ENCODE data around the gene CCDC148. TPM values are rescaled to one million over a fixed set of nuclear protein-coding genes. Genes with fewer than 3 reads are reported as not detected.
A peak's percentile ranks its signal among the peaks of the same experiment; 100 is the strongest.
"Not testable (repeated sequence)": the region's sequence is repeated elsewhere in the genome, so short reads cannot be mapped to it uniquely, and the experiment has no call there.

CCDC148 gene
- total RNA-seq, 4 donors from 2014 or later: 0.78 to 1.6 (median 1.1) TPM

DNA sequence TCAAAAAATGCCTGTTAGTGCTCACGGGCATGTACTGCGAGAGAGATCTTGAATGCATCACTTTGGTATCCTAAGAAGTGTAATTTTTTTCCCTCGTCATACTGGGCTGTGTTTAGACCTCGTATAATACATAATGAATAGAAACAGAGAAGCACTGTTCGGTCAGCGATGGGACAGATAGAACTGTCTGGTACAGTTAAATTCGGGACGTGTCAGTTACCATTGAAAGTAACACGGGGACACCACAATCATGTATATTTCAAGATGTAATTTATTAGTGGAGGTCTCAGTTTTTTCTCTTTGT lies 2.0 kb upstream of the CCDC148 start:
- no peak for ATAC-seq
- H3K36me3 ChIP-seq: no peaks in the 10 kb centered on the region
- H3K27me3 ChIP-seq: no peaks in the 10 kb centered on the region
- peak overlapping the region; percentile 87 to 90 for H3K4me3 ChIP-seq
- WGBS, 2 donors (ENCODE audit: low coverage in 1 of 2): 16 to 17% methylated on average over 4 to 9 of the region's 9 CpGs
- H3K4me1 ChIP-seq: peaks cover 0 to 60% (median 9%) of the 10 kb centered on the region in 3 donors
- no peak for TF ChIP-seq POLR2AphosphoS5 (IDR thresholded peaks at IDR 0.05)
- TF ChIP-seq POLR2A (IDR thresholded peaks at IDR 0.05): no peak
- TF ChIP-seq, protein P1, sequence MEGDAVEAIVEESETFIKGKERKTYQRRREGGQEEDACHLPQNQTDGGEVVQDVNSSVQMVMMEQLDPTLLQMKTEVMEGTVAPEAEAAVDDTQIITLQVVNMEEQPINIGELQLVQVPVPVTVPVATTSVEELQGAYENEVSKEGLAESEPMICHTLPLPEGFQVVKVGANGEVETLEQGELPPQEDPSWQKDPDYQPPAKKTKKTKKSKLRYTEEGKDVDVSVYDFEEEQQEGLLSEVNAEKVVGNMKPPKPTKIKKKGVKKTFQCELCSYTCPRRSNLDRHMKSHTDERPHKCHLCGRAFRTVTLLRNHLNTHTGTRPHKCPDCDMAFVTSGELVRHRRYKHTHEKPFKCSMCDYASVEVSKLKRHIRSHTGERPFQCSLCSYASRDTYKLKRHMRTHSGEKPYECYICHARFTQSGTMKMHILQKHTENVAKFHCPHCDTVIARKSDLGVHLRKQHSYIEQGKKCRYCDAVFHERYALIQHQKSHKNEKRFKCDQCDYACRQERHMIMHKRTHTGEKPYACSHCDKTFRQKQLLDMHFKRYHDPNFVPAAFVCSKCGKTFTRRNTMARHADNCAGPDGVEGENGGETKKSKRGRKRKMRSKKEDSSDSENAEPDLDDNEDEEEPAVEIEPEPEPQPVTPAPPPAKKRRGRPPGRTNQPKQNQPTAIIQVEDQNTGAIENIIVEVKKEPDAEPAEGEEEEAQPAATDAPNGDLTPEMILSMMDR (IDR thresholded peaks at IDR 0.05): no peak
- no peak for TF ChIP-seq EP300 (IDR thresholded peaks at IDR 0.05)
- no peaks in the 10 kb centered on the region for H3K9me3 ChIP-seq
- peak overlapping the region; percentile 82 to 97 (median 96) for H3K27ac ChIP-seq

GRCh38 chr2:158457826-158458616 lies 1.5 kb upstream of the CCDC148 start:
- Histone ChIP-seq H3K27me3 (no peaks in the 10 kb centered on the region), H3K36me3 (no peaks in the 10 kb centered on the region), H3K4me1 (peaks cover 0 to 55% (median 9%) of the 10 kb centered on the region in 3 donors), H3K27ac (peak overlapping the region; percentile 82 to 97 (median 96)), H3K9me3 (no peaks in the 10 kb centered on the region), H3K4me3 (peak overlapping the region; percentile 87 to 90)
- WGBS, 2 donors (ENCODE audit: low coverage in 1 of 2): 0% methylated on average over 1 to 8 of the region's 61 CpGs
- TF ChIP-seq, protein P1 (IDR thresholded peaks at IDR 0.05): peak; percentile 17 to 69 (median 56)
- peak; percentile 21 to 62 for TF ChIP-seq POLR2A (IDR thresholded peaks at IDR 0.05)
- TF ChIP-seq POLR2AphosphoS5 (IDR thresholded peaks at IDR 0.05): peak; percentile 56
- no peak for TF ChIP-seq EP300 (IDR thresholded peaks at IDR 0.05)
- ATAC-seq: peak; percentile 63

- Histone ChIP-seq H3K4me1 (peaks cover 0 to 48% (median 9%) of the 10 kb centered on the region in 3 donors), H3K9me3 (no peaks in the 10 kb centered on the region), H3K36me3 (no peaks in the 10 kb centered on the region), H3K27me3 (no peaks in the 10 kb centered on the region), H3K27ac (peak overlapping the region; percentile 82 to 97 (median 96)), H3K4me3 (peak overlapping the region; percentile 87 to 90)
- WGBS, 2 donors (ENCODE audit: low coverage in 1 of 2): 0% methylated on average over 13 of the region's 84 CpGs; no CpG with 5 or more reads in 1 of the 2 donors
- ATAC-seq: peak; percentile 45
- TF ChIP-seq POLR2AphosphoS5 (IDR thresholded peaks at IDR 0.05) (peak; percentile 5), EP300 (IDR thresholded peaks at IDR 0.05) (no peak)
- TF ChIP-seq, protein P1 (IDR thresholded peaks at IDR 0.05): peak in 2 of 4 experiments; percentile 6 to 8
Observed at GRCh38 chr2:158457092-158457825, 706 bp upstream of the CCDC148 start.

GRCh38 chr2:158443606-158444005 lies 12.9 kb downstream of the CCDC148 start:
- Histone ChIP-seq H3K27me3 (no peaks in the 10 kb centered on the region), H3K27ac (no peak overlapping the region), H3K4me3 (no peak overlapping the region), H3K4me1 (no peaks in the 10 kb centered on the region), H3K36me3 (no peaks in the 10 kb centered on the region), H3K9me3 (no peaks in the 10 kb centered on the region)
- WGBS, 2 donors (ENCODE audit: low coverage in 1 of 2): 82 to 100% methylated on average over 1 of the region's 1 CpG
- TF ChIP-seq EP300 (IDR thresholded peaks at IDR 0.05) (no peak), POLR2A (IDR thresholded peaks at IDR 0.05) (no peak)
- no peak for ATAC-seq

GRCh38 chr2:158439062-158439461 lies 17.5 kb downstream of the CCDC148 start:
- not testable (repeated sequence) for ATAC-seq, H3K4me3 ChIP-seq, H3K27me3 ChIP-seq, H3K27ac ChIP-seq, H3K36me3 ChIP-seq, H3K9me3 ChIP-seq, H3K4me1 ChIP-seq
- 94 to 100% methylated on average over 2 to 4 of the region's 4 CpGs for WGBS, 2 donors (ENCODE audit: low coverage in 1 of 2)

DNA sequence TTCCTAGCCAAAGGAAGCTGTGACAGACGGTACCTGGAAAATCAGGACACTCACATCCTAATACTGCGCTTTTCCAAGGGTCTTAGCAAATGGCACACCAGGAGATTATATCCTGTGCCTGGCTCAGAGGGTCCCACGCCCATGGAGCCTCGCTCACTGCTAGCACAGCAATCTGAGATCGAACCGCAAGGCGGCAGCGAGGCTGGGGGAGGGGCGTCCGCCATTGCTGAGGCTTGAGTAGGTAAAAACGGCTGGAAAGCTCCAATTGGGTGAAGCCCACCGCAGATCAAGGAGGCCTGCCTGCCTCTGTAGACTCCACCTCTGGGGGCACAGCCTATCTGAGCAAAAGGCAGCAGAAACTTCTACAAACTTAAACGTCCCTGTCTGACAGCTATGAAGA lies 22.8 kb downstream of the CCDC148 start:
- H3K36me3 ChIP-seq, ATAC-seq, H3K4me3 ChIP-seq, H3K4me1 ChIP-seq, H3K27ac ChIP-seq, H3K27me3 ChIP-seq: not testable (repeated sequence)
- 83 to 95% methylated on average over 6 to 9 of the region's 13 CpGs for WGBS, 2 donors (ENCODE audit: low coverage in 1 of 2)
- H3K9me3 ChIP-seq: peaks cover 0 to 43% (median 0%) of the 10 kb centered on the region in 3 donors
